ENCODE data around the gene MFSD2A. TPM values are rescaled to one million over a fixed set of nuclear protein-coding genes. Genes with fewer than 3 reads are reported as not detected.

MFSD2A gene
- total RNA-seq, 1 donor from 2014 or later: 3.3 TPM

- DNase-seq (ENCODE audit: low read depth) (no peak), FAIRE-seq (no peak)
- Mint-ChIP-seq H3K4me1 (ENCODE audit: low read depth, unreplicated experiment) (no peaks in the 10 kb centered on the region), H3K9me3 (ENCODE audit: unreplicated experiment) (no peaks in the 10 kb centered on the region), H3K4me3 (ENCODE audit: unreplicated experiment) (no peak overlapping the region), H3K36me3 (ENCODE audit: low read depth, unreplicated experiment) (peaks cover 25% of the 10 kb centered on the region), H3K27ac (ENCODE audit: unreplicated experiment) (no peak overlapping the region), H3K27me3 (ENCODE audit: low read depth, unreplicated experiment) (peaks cover 7% of the 10 kb centered on the region)
- Histone ChIP-seq H3K4me3 (ENCODE audit: insufficient read depth, low read depth, low read length) (no peak overlapping the region), H3K36me3 (ENCODE audit: insufficient read depth, low read length) (peaks cover 4% of the 10 kb centered on the region), H3K79me2 (ENCODE audit: insufficient read depth, low read length) (no peaks in the 10 kb centered on the region), H2AFZ (ENCODE audit: low read depth, low read length) (no peak overlapping the region), H3K4me2 (ENCODE audit: low read length) (no peak overlapping the region), H3K9ac (ENCODE audit: low read length) (no peak overlapping the region), H4K20me1 (ENCODE audit: insufficient read depth, low read length) (no peaks in the 10 kb centered on the region), H3K27ac (ENCODE audit: low read depth, low read length) (no peak overlapping the region), H3K27me3 (ENCODE audit: insufficient read depth, low read length) (no peaks in the 10 kb centered on the region), H3K4me1 (ENCODE audit: insufficient read depth, low read length) (peaks cover 3% of the 10 kb centered on the region), H3K9me3 (ENCODE audit: insufficient read depth, low read depth, low read length) (no peaks in the 10 kb centered on the region)
- TF ChIP-seq EZH2 (IDR thresholded peaks at IDR 0.05; ENCODE audit: insufficient read depth, low read length): no peak
These were observed 9.6 kb downstream of the MFSD2A start for GRCh38 chr1:39964552-39964951.

DNA sequence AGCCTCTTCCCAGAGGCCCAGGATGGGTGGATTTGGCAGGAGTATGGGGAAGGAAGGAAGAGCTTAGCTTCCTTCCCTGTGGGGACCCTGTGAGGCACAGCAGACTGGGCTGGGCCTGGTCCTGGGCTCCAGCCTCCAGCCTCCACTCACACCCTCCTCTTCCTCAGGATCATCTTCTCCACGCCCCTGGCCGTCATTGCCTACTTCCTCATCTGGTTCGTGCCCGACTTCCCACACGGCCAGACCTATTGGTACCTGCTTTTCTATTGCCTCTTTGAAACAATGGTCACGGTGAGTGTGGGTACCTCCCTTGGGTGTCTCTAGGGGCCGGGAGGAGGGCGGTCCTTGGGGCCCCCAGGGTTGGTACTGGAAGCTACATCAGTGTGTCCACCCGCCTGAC lies 10.1 kb downstream of the MFSD2A start:
- H4K20me1 ChIP-seq (ENCODE audit: insufficient read depth, low read length): no peaks in the 10 kb centered on the region
- no peaks in the 10 kb centered on the region for H3K79me2 ChIP-seq (ENCODE audit: insufficient read depth, low read length)
- DNase-seq (ENCODE audit: low read depth) (no peak), FAIRE-seq (no peak)
- Mint-ChIP-seq H3K9me3 (ENCODE audit: unreplicated experiment) (no peaks in the 10 kb centered on the region), H3K4me1 (ENCODE audit: low read depth, unreplicated experiment) (no peaks in the 10 kb centered on the region), H3K4me3 (ENCODE audit: unreplicated experiment) (no peak overlapping the region), H3K27me3 (ENCODE audit: low read depth, unreplicated experiment) (peaks cover 7% of the 10 kb centered on the region), H3K36me3 (ENCODE audit: low read depth, unreplicated experiment) (peaks cover 25% of the 10 kb centered on the region), H3K27ac (ENCODE audit: unreplicated experiment) (no peak overlapping the region)
- no peak overlapping the region for H2AFZ ChIP-seq (ENCODE audit: low read depth, low read length)
- TF ChIP-seq EZH2 (IDR thresholded peaks at IDR 0.05; ENCODE audit: insufficient read depth, low read length) (no peak), CTCF (IDR thresholded peaks at IDR 0.05; ENCODE audit: insufficient read depth, low read depth, low read length) (no peak)
- no peak overlapping the region for H3K4me3 ChIP-seq (ENCODE audit: insufficient read depth, low read depth, low read length)
- H3K27me3 ChIP-seq (ENCODE audit: insufficient read depth, low read length): no peaks in the 10 kb centered on the region
- peaks cover 4% of the 10 kb centered on the region for H3K36me3 ChIP-seq (ENCODE audit: insufficient read depth, low read length)
- peaks cover 3% of the 10 kb centered on the region for H3K4me1 ChIP-seq (ENCODE audit: insufficient read depth, low read length)
- H3K9ac ChIP-seq (ENCODE audit: low read length): no peak overlapping the region
- H3K27ac ChIP-seq (ENCODE audit: low read depth, low read length): no peak overlapping the region
- H3K4me2 ChIP-seq (ENCODE audit: low read length): no peak overlapping the region
- no peaks in the 10 kb centered on the region for H3K9me3 ChIP-seq (ENCODE audit: insufficient read depth, low read depth, low read length)

- no peaks in the 10 kb centered on the region for H4K20me1 ChIP-seq (ENCODE audit: insufficient read depth, low read length)
- H3K4me1 ChIP-seq (ENCODE audit: insufficient read depth, low read length): no peaks in the 10 kb centered on the region
- Mint-ChIP-seq H3K36me3 (ENCODE audit: low read depth, unreplicated experiment) (peaks cover 22% of the 10 kb centered on the region), H3K27ac (ENCODE audit: unreplicated experiment) (no peak overlapping the region), H3K4me1 (ENCODE audit: low read depth, unreplicated experiment) (no peaks in the 10 kb centered on the region), H3K9me3 (ENCODE audit: unreplicated experiment) (no peaks in the 10 kb centered on the region), H3K4me3 (ENCODE audit: unreplicated experiment) (no peak overlapping the region), H3K27me3 (ENCODE audit: low read depth, unreplicated experiment) (peaks cover 15% of the 10 kb centered on the region)
- H2AFZ ChIP-seq (ENCODE audit: low read depth, low read length): no peak overlapping the region
- no peak overlapping the region for H3K27ac ChIP-seq (ENCODE audit: low read depth, low read length)
- H3K4me3 ChIP-seq (ENCODE audit: insufficient read depth, low read depth, low read length): no peak overlapping the region
- no peak for FAIRE-seq
- no peaks in the 10 kb centered on the region for H3K36me3 ChIP-seq (ENCODE audit: insufficient read depth, low read length)
- H3K27me3 ChIP-seq (ENCODE audit: insufficient read depth, low read length): no peaks in the 10 kb centered on the region
- H3K79me2 ChIP-seq (ENCODE audit: insufficient read depth, low read length): no peaks in the 10 kb centered on the region
- DNase-seq (ENCODE audit: low read depth): no peak
- H3K9ac ChIP-seq (ENCODE audit: low read length): no peak overlapping the region
- H3K4me2 ChIP-seq (ENCODE audit: low read length): no peak overlapping the region
- no peak for TF ChIP-seq EZH2 (IDR thresholded peaks at IDR 0.05; ENCODE audit: insufficient read depth, low read length)
- no peak for TF ChIP-seq CTCF (IDR thresholded peaks at IDR 0.05; ENCODE audit: insufficient read depth, low read depth, low read length)
- H3K9me3 ChIP-seq (ENCODE audit: insufficient read depth, low read depth, low read length): no peaks in the 10 kb centered on the region
These were observed 14.1 kb downstream of the MFSD2A start for GRCh38 chr1:39969048-39969447.

Data from astrocyte (in vitro differentiated cells and primary cell).